ENCODE results near the gene PRDX6. TPM values are rescaled to one million over a fixed set of nuclear protein-coding genes. Genes with fewer than 3 reads are reported as not detected.

The PRDX6 gene
- total RNA-seq, 1 donor from 2014 or later = 129 TPM

DNA sequence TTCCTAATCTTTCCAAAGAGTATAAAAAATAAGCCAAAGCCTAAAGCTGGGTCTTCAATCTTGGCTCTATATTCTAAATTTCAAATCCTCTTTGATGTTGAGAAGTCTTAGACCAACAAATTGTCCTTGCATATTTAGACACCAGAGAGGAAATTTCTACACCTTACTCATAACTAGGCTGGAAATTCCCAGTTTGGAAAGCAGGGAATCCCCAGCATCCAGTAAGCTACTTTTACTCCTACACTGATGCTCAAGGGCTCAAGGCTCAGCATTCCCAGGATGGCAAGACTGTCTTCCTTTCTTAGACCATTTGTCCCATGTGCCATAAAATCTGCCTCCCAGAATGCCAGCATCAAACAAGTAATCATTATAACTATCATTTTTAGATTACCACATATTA, 28.3 kb downstream of the PRDX6 start:
- Mint-ChIP-seq H3K36me3 (ENCODE audit: low read depth) (no peaks in the 10 kb centered on the region), H3K27me3 (peaks cover 1% of the 10 kb centered on the region), H3K27ac (no peak overlapping the region), H3K4me3 (no peak overlapping the region), H3K9me3 (no peaks in the 10 kb centered on the region), H3K4me1 (no peaks in the 10 kb centered on the region)
- ChIA-PET POLR2A (no interaction called here), CTCF (interaction anchor here (1.1 to 1.6 kb wide), 2 partner anchors 20 to 76 kb away, joined by 3 read pairs; no protein-coding TSS in a partner anchor)
- intact Hi-C loops (cut with micrococcal nuclease) = no loop called here
- TF ChIP-seq, protein P1, sequence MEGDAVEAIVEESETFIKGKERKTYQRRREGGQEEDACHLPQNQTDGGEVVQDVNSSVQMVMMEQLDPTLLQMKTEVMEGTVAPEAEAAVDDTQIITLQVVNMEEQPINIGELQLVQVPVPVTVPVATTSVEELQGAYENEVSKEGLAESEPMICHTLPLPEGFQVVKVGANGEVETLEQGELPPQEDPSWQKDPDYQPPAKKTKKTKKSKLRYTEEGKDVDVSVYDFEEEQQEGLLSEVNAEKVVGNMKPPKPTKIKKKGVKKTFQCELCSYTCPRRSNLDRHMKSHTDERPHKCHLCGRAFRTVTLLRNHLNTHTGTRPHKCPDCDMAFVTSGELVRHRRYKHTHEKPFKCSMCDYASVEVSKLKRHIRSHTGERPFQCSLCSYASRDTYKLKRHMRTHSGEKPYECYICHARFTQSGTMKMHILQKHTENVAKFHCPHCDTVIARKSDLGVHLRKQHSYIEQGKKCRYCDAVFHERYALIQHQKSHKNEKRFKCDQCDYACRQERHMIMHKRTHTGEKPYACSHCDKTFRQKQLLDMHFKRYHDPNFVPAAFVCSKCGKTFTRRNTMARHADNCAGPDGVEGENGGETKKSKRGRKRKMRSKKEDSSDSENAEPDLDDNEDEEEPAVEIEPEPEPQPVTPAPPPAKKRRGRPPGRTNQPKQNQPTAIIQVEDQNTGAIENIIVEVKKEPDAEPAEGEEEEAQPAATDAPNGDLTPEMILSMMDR (IDR thresholded peaks at IDR 0.05) = no peak
- DNase-seq = no peak
- no peak for ATAC-seq (ENCODE audit: low read depth)

DNA sequence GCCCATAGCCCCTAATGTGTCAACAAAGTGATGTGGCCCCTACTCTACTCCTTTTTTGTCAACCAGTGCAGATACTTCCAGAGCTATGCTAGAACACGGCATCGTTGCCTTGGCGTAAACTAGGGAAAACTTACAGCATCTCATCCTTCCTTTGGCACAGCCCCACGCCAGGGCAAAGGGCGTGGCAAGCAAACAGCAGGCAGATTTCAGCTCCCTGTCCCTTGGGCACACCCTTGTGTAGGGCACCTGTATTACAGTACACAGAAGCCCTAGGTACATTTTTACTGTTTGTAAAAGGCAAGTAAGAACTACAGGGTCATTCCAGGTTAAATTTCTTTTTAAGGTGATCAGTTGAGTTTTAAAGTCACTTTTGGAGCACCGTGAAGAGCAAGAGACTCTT, 29.3 kb downstream of the PRDX6 start:
- ChIA-PET CTCF (interaction anchor here (1.1 to 1.6 kb wide), 2 partner anchors 21 to 77 kb away, joined by 3 read pairs; no protein-coding TSS in a partner anchor), POLR2A (no interaction called here)
- TF ChIP-seq, protein P1 (IDR thresholded peaks at IDR 0.05) = no peak
- Mint-ChIP-seq H3K4me1 (peaks cover 2% of the 10 kb centered on the region), H3K36me3 (ENCODE audit: low read depth) (no peaks in the 10 kb centered on the region), H3K27ac (no peak overlapping the region), H3K9me3 (no peaks in the 10 kb centered on the region), H3K27me3 (peaks cover 1% of the 10 kb centered on the region), H3K4me3 (no peak overlapping the region)
- ATAC-seq (ENCODE audit: low read depth) (no peak), DNase-seq (no peak)
- intact Hi-C loops (cut with micrococcal nuclease) = no loop called here

DNA sequence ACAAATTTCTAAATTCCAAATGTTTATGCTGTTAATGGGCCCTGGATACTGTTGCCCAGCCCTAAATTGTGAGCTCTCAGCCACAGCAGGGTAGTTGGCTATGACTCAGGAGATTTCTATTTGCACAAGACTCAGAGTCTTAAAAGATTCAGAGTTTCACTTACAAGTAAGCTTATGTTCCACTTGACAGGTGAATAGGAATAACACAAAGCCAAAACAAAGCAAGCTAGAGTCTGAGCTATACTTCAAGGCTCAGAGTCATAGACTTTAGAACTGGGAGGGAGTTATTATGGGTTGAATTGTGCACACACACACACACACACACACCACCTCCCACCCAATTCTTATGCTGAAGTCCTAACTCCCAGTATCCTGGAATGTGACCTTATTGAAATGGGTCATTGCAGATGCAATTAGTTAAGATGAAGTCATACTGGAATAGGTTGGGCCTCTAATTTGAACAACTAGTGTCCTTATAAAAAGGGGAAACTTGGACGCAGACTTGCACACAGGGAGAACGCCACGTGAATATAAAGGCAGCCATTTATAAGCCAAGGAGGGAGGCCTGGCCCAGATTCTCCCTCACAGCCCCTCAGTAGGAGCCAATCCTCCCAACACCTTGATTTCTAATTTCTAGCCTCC, 30.2 kb downstream of the PRDX6 start:
- Mint-ChIP-seq H3K4me3 (no peak overlapping the region), H3K36me3 (ENCODE audit: low read depth) (no peaks in the 10 kb centered on the region), H3K4me1 (peaks cover 2% of the 10 kb centered on the region), H3K27me3 (peaks cover 1% of the 10 kb centered on the region), H3K27ac (no peak overlapping the region), H3K9me3 (no peaks in the 10 kb centered on the region)
- CTCF ChIA-PET = no interaction called here
- DNase-seq (no peak), ATAC-seq (ENCODE audit: low read depth) (no peak)
- intact Hi-C loops (cut with micrococcal nuclease) = no loop called here
- TF ChIP-seq, protein P1 (IDR thresholded peaks at IDR 0.05) = no peak
- POLR2A ChIA-PET = no interaction called here

DNA sequence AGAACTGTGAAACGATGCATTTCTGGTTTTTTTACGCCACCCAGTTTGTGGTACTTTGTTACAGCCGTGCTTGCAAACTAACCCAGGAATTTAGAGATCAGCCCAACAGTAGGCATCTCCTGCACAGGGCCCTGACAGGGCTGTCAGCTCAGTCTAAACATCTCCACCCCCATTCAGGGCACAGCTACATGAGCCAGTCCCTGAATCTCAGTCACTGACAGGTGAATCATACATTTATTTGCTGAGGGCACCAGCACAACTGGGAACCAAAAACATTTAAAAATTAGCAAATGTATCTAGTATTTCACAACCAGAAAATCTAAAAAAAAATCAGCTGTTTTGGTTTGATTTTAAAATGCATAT, 30.7 kb downstream of the PRDX6 start:
- no peak for ATAC-seq (ENCODE audit: low read depth)
- Mint-ChIP-seq H3K27ac (no peak overlapping the region), H3K4me1 (peaks cover 2% of the 10 kb centered on the region), H3K4me3 (no peak overlapping the region), H3K36me3 (ENCODE audit: low read depth) (no peaks in the 10 kb centered on the region), H3K27me3 (peaks cover 1% of the 10 kb centered on the region), H3K9me3 (no peaks in the 10 kb centered on the region)
- no peak for DNase-seq
- POLR2A ChIA-PET = no interaction called here
- intact Hi-C loops (cut with micrococcal nuclease) = no loop called here
- CTCF ChIA-PET = no interaction called here
- TF ChIP-seq, protein P1 (IDR thresholded peaks at IDR 0.05) = no peak

DNA sequence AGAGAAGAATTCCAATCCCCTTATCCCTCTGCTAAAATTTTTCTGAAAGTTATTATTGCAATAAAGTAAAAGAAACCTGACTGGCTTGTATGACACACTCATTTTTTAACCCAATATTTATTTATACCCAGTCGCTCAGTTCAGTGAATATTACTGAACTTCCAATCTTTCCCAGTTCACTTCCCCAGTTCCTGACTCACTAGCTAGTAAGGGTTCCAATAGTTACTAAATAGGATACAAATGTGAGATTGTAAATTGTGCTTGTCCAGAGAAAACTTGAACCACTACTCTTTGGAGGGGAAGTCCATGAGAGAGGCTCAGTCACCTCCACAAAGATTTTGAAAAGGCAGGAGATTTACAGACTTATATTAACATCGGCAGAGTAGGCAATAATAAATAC, 31.4 kb downstream of the PRDX6 start:
- ChIA-PET CTCF (no interaction called here), POLR2A (no interaction called here)
- DNase-seq (no peak), ATAC-seq (ENCODE audit: low read depth) (no peak)
- intact Hi-C loops (cut with micrococcal nuclease) = no loop called here
- TF ChIP-seq, protein P1 (IDR thresholded peaks at IDR 0.05) = no peak
- Mint-ChIP-seq H3K4me1 (peaks cover 2% of the 10 kb centered on the region), H3K27me3 (peaks cover 3% of the 10 kb centered on the region), H3K36me3 (ENCODE audit: low read depth) (no peaks in the 10 kb centered on the region), H3K4me3 (no peak overlapping the region), H3K9me3 (peaks cover under 1% of the 10 kb centered on the region), H3K27ac (no peak overlapping the region)
